GM19043 (cell line): ENCODE results near the gene ATG9B.

Experiments used
- ATAC-seq: cut with Tn5 transposase; IDR thresholded peaks from one replicate; pipeline ENCODE4 v1.9.1; 2021; ENCODE audit warnings: low read depth; ENCODE audit not compliant: unreplicated experiment

ATG9B gene

GRCh38 chr7:151024435-151025056, at the start of gene ATG9B:
TSS of gene ATG9B (minus strand) at chr7:151024494. CDS start at chr7:151024423, 71 bp downstream.
- ATAC-seq = no peak

- ATAC-seq = no peak
These were observed 49.7 kb upstream of the ATG9B start for GRCh38 chr7:151073990-151074389.

- ATAC-seq = no peak
These were observed 47.0 kb upstream of the ATG9B start for GRCh38 chr7:151071032-151071866.

GRCh38 chr7:151070574-151070960, 46.3 kb upstream of the ATG9B start:
- no peak for ATAC-seq

GRCh38 chr7:151069841-151070573, 45.7 kb upstream of the ATG9B start:
- ATAC-seq = no peak

- no peak for ATAC-seq
These were observed 43.9 kb upstream of the ATG9B start for GRCh38 chr7:151068069-151068773.

- no peak for ATAC-seq
These were observed 42.1 kb upstream of the ATG9B start for GRCh38 chr7:151066273-151066974.

- no peak for ATAC-seq
These were observed 41.2 kb upstream of the ATG9B start for GRCh38 chr7:151065516-151065915.

- no peak for ATAC-seq
These were observed 40.7 kb upstream of the ATG9B start for GRCh38 chr7:151064993-151065392.

GRCh38 chr7:151064454-151064853, 40.2 kb upstream of the ATG9B start:
- no peak for ATAC-seq

- ATAC-seq = no peak
These were observed 38.9 kb upstream of the ATG9B start for GRCh38 chr7:151063212-151063561.

GRCh38 chr7:151062399-151063211, 38.3 kb upstream of the ATG9B start:
- no peak for ATAC-seq

- ATAC-seq = no peak
These were observed 37.8 kb upstream of the ATG9B start for GRCh38 chr7:151062111-151062398.

- no peak for ATAC-seq
These were observed 37.2 kb upstream of the ATG9B start for GRCh38 chr7:151061213-151062110.

GRCh38 chr7:151060416-151061212, 36.3 kb upstream of the ATG9B start:
- no peak for ATAC-seq

- no peak for ATAC-seq
These were observed 35.8 kb upstream of the ATG9B start for GRCh38 chr7:151060113-151060415.

GRCh38 chr7:151059367-151060112, 35.2 kb upstream of the ATG9B start, which contains the start of gene SLC4A2:
TSS of gene SLC4A2 (plus strand) at chr7:151059589. CDS start at chr7:151061988, 2,399 bp downstream.
- peak; percentile 19 for ATAC-seq
